Activated CD4-positive, alpha-beta T cell treated with anti-CD3 and anti-CD28 coated beads for 36 hours (primary cell): ENCODE data around the gene PITPNC1. TPM values are rescaled to one million over a fixed set of nuclear protein-coding genes. Genes with fewer than 3 reads are reported as not detected.
A peak's percentile ranks its signal among the peaks of the same experiment; 100 is the strongest.
"Not testable (repeated sequence)": the region's sequence is repeated elsewhere in the genome, so short reads cannot be mapped to it uniquely, and the experiment has no call there.

Experiments
- ATAC-seq: fragments of 200-7000 bp; cut with Tn5 transposase; one replicate; pipeline ENCODE4 v1.10.0; 2021; ENCODE audit warnings: mild to moderate bottlenecking, moderate library complexity
- CTCF ChIA-PET: fragments of 350-600 bp; sonication (Branson Sonifier 250); formaldehyde crosslinking; loops from one replicate; lab custom pipeline; 2021; ENCODE audit warnings: antibody characterized with exemption; lab: Charles Lee
- POLR2A ChIA-PET: fragments of 350-600 bp; sonication (Branson Sonifier 250); formaldehyde crosslinking; loops from one replicate; lab custom pipeline; 2021; ENCODE audit warnings: antibody characterized with exemption, inconsistent platforms; lab: Charles Lee
- DNase-seq: peaks from one replicate; pipeline ENCODE4 v3.0.0-alpha.2; 2020
- H3K27ac Mint-ChIP-seq: one replicate; pipeline ENCODE4 v1.8.0; 2021; ENCODE audit warnings: mixed read lengths
- H3K27me3 Mint-ChIP-seq: one replicate; pipeline ENCODE4 v1.8.0; 2021; ENCODE audit warnings: mixed read lengths
- H3K36me3 Mint-ChIP-seq: one replicate; pipeline ENCODE4 v1.8.0; 2021; ENCODE audit warnings: low read depth, mixed read lengths
- H3K4me1 Mint-ChIP-seq: one replicate; pipeline ENCODE4 v1.8.0; 2021; ENCODE audit warnings: mixed read lengths
- H3K4me3 Mint-ChIP-seq: one replicate; pipeline ENCODE4 v1.8.0; 2021; ENCODE audit warnings: mild to moderate bottlenecking, moderate library complexity, mixed read lengths
- H3K9me3 Mint-ChIP-seq: one replicate; pipeline ENCODE4 v1.8.0; 2021; ENCODE audit warnings: low read depth, mixed read lengths
- intact Hi-C, 2 experiments: fragments of 100-400 bp; cut with DNase I in 1 of 2; cut with micrococcal nuclease in 1 of 2; formaldehyde crosslinking; loops; one replicate each; pipeline versions ENCODE4 v1.14.2 to v1.15.1; 2022 to 2024; cut with DNase I, micrococcal nuclease
- total RNA-seq, 2 experiments: library from RNA; stranded (reverse); gene quantifications; one replicate each; pipeline ENCODE4 v1.2.3, GENCODE V29; 2021

Gene PITPNC1
- total RNA-seq, 2 experiments from 2014 or later: 41.6 to 56.3 TPM

GRCh38 chr17:67491009-67491680 is 114.1 kb downstream of the PITPNC1 start:
- ATAC-seq (no peak), DNase-seq (no peak)
- Mint-ChIP-seq H3K4me3 (no peak overlapping the region), H3K27ac (peak overlapping the region; percentile 19), H3K27me3 (no peaks in the 10 kb centered on the region), H3K36me3 (peaks cover 12% of the 10 kb centered on the region), H3K4me1 (peaks cover 75% of the 10 kb centered on the region), H3K9me3 (peaks cover 4% of the 10 kb centered on the region)
- ChIA-PET POLR2A (no interaction called here), CTCF (interaction anchor here (0.8 to 1.5 kb wide), 4 partner anchors 9 to 112 kb away, joined by 3 to 8 read pairs (median 4); no protein-coding TSS in a partner anchor)
- intact Hi-C loops: no loop called here

- no peaks in the 10 kb centered on the region for H3K27me3 Mint-ChIP-seq
- ChIA-PET CTCF (interaction anchor here (0.6 to 1.5 kb wide), 3 partner anchors 26 to 126 kb away, joined by 3 to 4 read pairs (median 3); no protein-coding TSS in a partner anchor), POLR2A (no interaction called here)
- H3K4me1 Mint-ChIP-seq: peaks cover 74% of the 10 kb centered on the region
- H3K4me3 Mint-ChIP-seq: no peak overlapping the region
- no peak for DNase-seq
- peaks cover 4% of the 10 kb centered on the region for H3K9me3 Mint-ChIP-seq
- ATAC-seq: no peak
- peaks cover 12% of the 10 kb centered on the region for H3K36me3 Mint-ChIP-seq
- intact Hi-C loops: no loop called here
- peak overlapping the region; percentile 19 for H3K27ac Mint-ChIP-seq
Measured at GRCh38 chr17:67491681-67492024, 114.6 kb downstream of the PITPNC1 start.

- Mint-ChIP-seq H3K4me3 (no peak overlapping the region), H3K4me1 (peaks cover 69% of the 10 kb centered on the region), H3K9me3 (peaks cover 4% of the 10 kb centered on the region), H3K27ac (peak overlapping the region; percentile 70), H3K27me3 (no peaks in the 10 kb centered on the region), H3K36me3 (peaks cover 10% of the 10 kb centered on the region)
- DNase-seq: no peak
- POLR2A ChIA-PET: interaction anchor here (1.0 kb wide), 1 partner anchor 9 kb away, joined by 3 read pairs; no protein-coding TSS in a partner anchor
- ATAC-seq: peak; percentile 52
- CTCF ChIA-PET: interaction anchor here (0.6 to 1.5 kb wide), 5 partner anchors 8 to 127 kb away, joined by 3 to 6 read pairs (median 3); no protein-coding TSS in a partner anchor
- intact Hi-C loops: no loop called here
Measured at GRCh38 chr17:67492251-67492740, 115.2 kb downstream of the PITPNC1 start.

DNA sequence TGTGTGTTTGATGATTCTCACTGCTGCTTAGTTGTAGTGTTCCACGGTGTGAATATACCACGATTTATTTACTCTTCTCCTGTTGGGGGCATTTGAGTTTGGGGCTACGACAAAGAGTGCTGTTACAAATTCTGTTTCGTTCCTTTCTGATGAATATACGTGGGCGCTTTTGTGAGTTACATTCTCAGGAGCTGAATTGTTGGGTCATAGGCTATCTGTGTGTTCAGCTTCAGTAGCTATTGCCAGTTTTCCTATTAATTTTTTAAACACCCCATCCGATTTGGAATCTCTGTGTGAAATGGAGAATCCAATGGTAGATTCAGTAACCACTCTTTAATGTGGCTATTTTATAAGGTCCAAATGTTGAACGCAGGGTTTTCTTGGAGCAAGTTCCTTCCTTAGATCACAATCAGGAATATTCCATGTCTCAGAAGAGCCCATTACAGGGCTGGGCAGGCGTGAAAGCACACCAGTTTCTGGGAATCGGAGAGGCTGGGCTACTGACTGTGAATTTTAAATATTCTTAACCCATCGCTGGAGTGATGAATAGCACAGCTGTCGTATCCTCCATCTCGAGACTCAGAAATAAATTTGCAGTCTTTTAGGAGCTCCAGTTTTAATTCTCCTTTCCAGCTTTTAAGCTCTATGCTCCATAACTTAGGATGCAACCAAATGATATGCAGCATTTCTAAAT is 115.9 kb downstream of the PITPNC1 start:
- Mint-ChIP-seq H3K27me3 (no peaks in the 10 kb centered on the region), H3K9me3 (peaks cover 4% of the 10 kb centered on the region), H3K4me1 (peaks cover 63% of the 10 kb centered on the region), H3K27ac (no peak overlapping the region), H3K4me3 (no peak overlapping the region), H3K36me3 (peaks cover 10% of the 10 kb centered on the region)
- ChIA-PET CTCF (interaction anchor here (0.6 to 1.5 kb wide), 7 partner anchors 9 to 125 kb away, joined by 3 to 6 read pairs (median 4); no protein-coding TSS in a partner anchor), POLR2A (interaction anchor here (1.0 kb wide), 1 partner anchor 10 kb away, joined by 3 read pairs; no protein-coding TSS in a partner anchor)
- ATAC-seq: no peak
- DNase-seq: no peak
- intact Hi-C loops: no loop called here

DNA sequence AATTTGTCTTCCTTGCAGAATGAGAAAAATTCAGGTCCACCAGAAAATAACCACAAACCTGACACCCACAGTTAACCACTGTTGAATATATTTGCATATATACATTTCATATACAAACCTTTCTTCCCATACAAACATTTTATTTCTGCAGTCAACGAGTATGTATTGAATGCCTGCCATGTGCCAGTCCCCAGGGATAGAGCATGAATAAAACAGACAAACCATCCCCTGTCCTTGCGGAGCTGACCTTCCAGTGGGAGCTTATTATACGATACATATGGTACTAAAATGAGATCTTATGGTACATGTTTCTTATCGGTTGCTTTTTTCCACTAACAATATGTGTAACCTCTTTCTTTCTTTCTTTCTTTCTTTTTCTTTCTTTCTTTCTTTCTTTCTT is 116.7 kb downstream of the PITPNC1 start:
- CTCF ChIA-PET: interaction anchor here (0.8 to 1.5 kb wide), 4 partner anchors 10 to 41 kb away, joined by 3 to 6 read pairs (median 4); no protein-coding TSS in a partner anchor
- POLR2A ChIA-PET: no interaction called here
- Mint-ChIP-seq H3K36me3 (peaks cover 9% of the 10 kb centered on the region), H3K4me1 (peaks cover 64% of the 10 kb centered on the region), H3K9me3 (peaks cover 4% of the 10 kb centered on the region), H3K27me3 (no peaks in the 10 kb centered on the region), H3K4me3 (no peak overlapping the region), H3K27ac (no peak overlapping the region)
- ATAC-seq: no peak
- intact Hi-C loops: no loop called here
- DNase-seq: no peak

GRCh38 chr17:67495534-67495933 is 118.5 kb downstream of the PITPNC1 start:
- H3K36me3 Mint-ChIP-seq, H3K27me3 Mint-ChIP-seq, H3K27ac Mint-ChIP-seq, DNase-seq, intact Hi-C loops, H3K4me3 Mint-ChIP-seq, ATAC-seq, H3K9me3 Mint-ChIP-seq, POLR2A ChIA-PET: not testable (repeated sequence)
- peaks cover 57% of the 10 kb centered on the region for H3K4me1 Mint-ChIP-seq
- CTCF ChIA-PET: interaction anchor here (0.6 to 1.8 kb wide), 3 partner anchors 20 to 222 kb away, joined by 3 to 5 read pairs (median 3); no protein-coding TSS in a partner anchor

DNA sequence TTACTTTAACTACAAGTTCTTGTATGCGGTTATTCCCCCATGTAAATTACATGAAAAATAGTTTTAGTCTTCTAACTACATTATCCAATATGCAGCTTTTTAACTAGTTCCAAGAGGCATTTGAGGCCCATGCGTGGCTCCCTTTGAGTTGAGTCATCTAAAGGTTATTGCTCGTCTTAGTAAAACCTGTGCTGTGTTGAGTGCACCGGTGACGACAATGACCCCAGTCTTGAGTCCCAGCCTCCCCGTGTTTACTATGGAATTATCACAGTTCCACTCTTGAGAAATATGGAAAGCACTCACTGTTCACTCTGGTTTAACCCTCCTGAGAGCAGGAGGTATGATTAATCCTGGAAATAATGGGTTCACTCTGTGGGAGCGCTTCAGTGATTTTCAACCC is 119.2 kb downstream of the PITPNC1 start:
- Mint-ChIP-seq H3K9me3 (no peaks in the 10 kb centered on the region), H3K27ac (no peak overlapping the region), H3K4me3 (no peak overlapping the region), H3K36me3 (peaks cover 3% of the 10 kb centered on the region), H3K27me3 (no peaks in the 10 kb centered on the region), H3K4me1 (peaks cover 52% of the 10 kb centered on the region)
- intact Hi-C loops: no loop called here
- CTCF ChIA-PET: interaction anchor here (0.6 to 1.8 kb wide), 4 partner anchors 21 to 363 kb away, joined by 3 to 5 read pairs (median 4); no protein-coding TSS in a partner anchor
- DNase-seq: no peak
- peak; percentile 43 for ATAC-seq
- POLR2A ChIA-PET: no interaction called here

- intact Hi-C loops: no loop called here
- ChIA-PET CTCF (interaction anchor here (0.6 kb wide), 2 partner anchors 125 to 183 kb away, joined by 3 read pairs; no protein-coding TSS in a partner anchor), POLR2A (no interaction called here)
- no peak overlapping the region for H3K4me3 Mint-ChIP-seq
- H3K4me1 Mint-ChIP-seq: peaks cover 51% of the 10 kb centered on the region
- peaks cover 3% of the 10 kb centered on the region for H3K36me3 Mint-ChIP-seq
- ATAC-seq (no peak), DNase-seq (no peak)
- no peak overlapping the region for H3K27ac Mint-ChIP-seq
- H3K27me3 Mint-ChIP-seq: no peaks in the 10 kb centered on the region
- H3K9me3 Mint-ChIP-seq: no peaks in the 10 kb centered on the region
Measured at GRCh38 chr17:67499685-67500084, 122.6 kb downstream of the PITPNC1 start.

DNA sequence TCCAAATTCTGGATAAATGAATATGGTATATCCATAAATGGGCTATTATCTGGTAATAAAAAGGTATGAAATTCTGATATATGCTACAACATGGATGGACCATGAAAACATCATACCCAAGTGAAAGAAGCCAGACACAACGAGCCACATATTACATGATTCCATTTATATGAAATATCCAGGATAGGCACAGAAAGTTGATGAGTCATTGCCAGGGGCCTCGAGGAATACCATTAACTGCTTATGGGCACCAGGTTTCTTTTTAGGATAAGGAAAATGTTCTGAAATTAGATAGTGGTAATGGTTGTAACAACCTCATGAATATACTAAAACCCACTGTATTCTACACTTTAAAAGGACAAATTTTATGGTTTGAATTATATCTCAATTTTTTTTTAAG is 123.2 kb downstream of the PITPNC1 start:
- H3K27me3 Mint-ChIP-seq: no peaks in the 10 kb centered on the region
- CTCF ChIA-PET: interaction anchor here (1.0 kb wide), 2 partner anchors 114 to 122 kb away, joined by 3 read pairs; no protein-coding TSS in a partner anchor
- H3K9me3 Mint-ChIP-seq: no peaks in the 10 kb centered on the region
- intact Hi-C loops: no loop called here
- POLR2A ChIA-PET: no interaction called here
- H3K4me1 Mint-ChIP-seq: peaks cover 56% of the 10 kb centered on the region
- no peak for ATAC-seq
- H3K4me3 Mint-ChIP-seq: no peak overlapping the region
- no peak for DNase-seq
- H3K36me3 Mint-ChIP-seq: peaks cover 3% of the 10 kb centered on the region
- no peak overlapping the region for H3K27ac Mint-ChIP-seq

DNA sequence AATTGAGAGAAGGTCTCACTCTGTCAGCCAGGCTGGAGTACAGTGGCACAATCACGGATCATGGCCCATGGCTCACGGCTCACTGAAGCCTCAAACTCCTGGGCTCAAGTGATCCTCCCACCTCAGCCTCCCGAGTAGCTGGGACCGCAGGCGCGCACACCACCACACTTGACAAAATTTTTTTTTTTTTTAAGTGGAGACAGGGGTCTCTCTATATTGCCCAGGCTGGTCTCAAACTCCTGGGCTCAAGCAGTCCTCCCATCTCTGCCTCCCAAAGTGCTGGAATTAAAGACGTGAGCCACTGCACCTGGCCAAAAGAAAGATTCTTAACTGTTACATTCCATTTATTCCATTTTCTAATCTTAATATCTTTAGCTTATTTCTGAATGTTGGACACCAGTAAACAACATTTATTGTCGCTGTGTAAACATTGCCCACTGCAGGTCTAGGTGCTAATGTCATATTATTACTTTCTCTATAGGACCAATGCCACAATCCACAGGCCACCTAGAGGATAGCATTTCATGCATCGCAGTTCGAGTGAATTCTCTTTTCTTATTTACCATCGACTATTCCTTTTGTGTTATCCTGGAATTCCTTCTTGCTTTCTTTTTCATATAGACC is 123.7 kb downstream of the PITPNC1 start:
- H3K4me1 Mint-ChIP-seq: peaks cover 52% of the 10 kb centered on the region
- H3K27me3 Mint-ChIP-seq: no peaks in the 10 kb centered on the region
- intact Hi-C loops: no loop called here
- H3K4me3 Mint-ChIP-seq: no peak overlapping the region
- no peak for ATAC-seq
- no peak for DNase-seq
- no peaks in the 10 kb centered on the region for H3K9me3 Mint-ChIP-seq
- H3K36me3 Mint-ChIP-seq: no peaks in the 10 kb centered on the region
- H3K27ac Mint-ChIP-seq: no peak overlapping the region
- ChIA-PET POLR2A (interaction anchor here (0.6 kb wide), 1 partner anchor 22 kb away, joined by 3 read pairs; no protein-coding TSS in a partner anchor), CTCF (interaction anchor here (1.0 to 1.4 kb wide), 3 partner anchors 115 to 126 kb away, joined by 3 to 6 read pairs (median 3); no protein-coding TSS in a partner anchor)

GRCh38 chr17:67502151-67502550 is 125.1 kb downstream of the PITPNC1 start:
- peaks cover 48% of the 10 kb centered on the region for H3K4me1 Mint-ChIP-seq
- no peaks in the 10 kb centered on the region for H3K27me3 Mint-ChIP-seq
- intact Hi-C loops: no loop called here
- CTCF ChIA-PET: interaction anchor here (0.9 to 1.4 kb wide), 3 partner anchors 9 to 127 kb away, joined by 3 to 6 read pairs (median 3); no protein-coding TSS in a partner anchor
- peaks cover 3% of the 10 kb centered on the region for H3K9me3 Mint-ChIP-seq
- DNase-seq (no peak), ATAC-seq (no peak)
- peaks cover 3% of the 10 kb centered on the region for H3K36me3 Mint-ChIP-seq
- POLR2A ChIA-PET: interaction anchor here (1.6 kb wide), 1 partner anchor 61 kb away, joined by 3 read pairs; no protein-coding TSS in a partner anchor
- peak overlapping the region; percentile 56 for H3K27ac Mint-ChIP-seq
- no peak overlapping the region for H3K4me3 Mint-ChIP-seq
